Activated naive CD8-positive, alpha-beta T cell treated with anti-CD3 and anti-CD28 coated beads, Interleukin-2, amount 50 U/mL, for 16 hours (primary cell): ENCODE measurements around the gene TMEM209.
"Not testable (repeated sequence)": the region's sequence is repeated elsewhere in the genome, so short reads cannot be mapped to it uniquely, and the experiment has no call there.

ENCODE experiments used
- DNase-seq: peaks from one replicate; pipeline ENCODE4 v3.0.0-alpha.2; 2020; ENCODE audit warnings: low read depth, low spot score

TMEM209 gene

DNA sequence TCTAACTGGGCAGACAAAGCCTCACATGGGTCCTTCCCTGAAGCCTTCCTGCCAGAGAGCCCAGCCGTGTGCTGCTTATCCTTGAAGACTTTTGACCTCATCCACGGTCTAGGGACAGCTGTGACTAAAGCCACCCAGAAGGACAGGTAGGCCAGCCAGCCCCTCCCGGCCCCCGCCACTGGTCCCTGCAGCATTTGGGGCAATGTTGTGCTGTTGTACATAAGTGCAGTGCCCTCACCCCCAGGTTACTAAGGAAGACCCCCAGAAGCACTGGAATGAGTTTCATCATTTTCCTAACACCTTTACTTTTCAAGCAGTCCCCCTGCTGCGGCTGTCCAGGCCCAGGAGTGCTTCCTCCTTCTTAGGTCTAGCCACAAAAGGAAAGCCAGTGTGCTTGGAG is 43.0 kb downstream of the TMEM209 start:
- DNase-seq: no peak

- DNase-seq: no peak
Observed at GRCh38 chr7:130160455-130160854, 44.8 kb downstream of the TMEM209 start.

DNA sequence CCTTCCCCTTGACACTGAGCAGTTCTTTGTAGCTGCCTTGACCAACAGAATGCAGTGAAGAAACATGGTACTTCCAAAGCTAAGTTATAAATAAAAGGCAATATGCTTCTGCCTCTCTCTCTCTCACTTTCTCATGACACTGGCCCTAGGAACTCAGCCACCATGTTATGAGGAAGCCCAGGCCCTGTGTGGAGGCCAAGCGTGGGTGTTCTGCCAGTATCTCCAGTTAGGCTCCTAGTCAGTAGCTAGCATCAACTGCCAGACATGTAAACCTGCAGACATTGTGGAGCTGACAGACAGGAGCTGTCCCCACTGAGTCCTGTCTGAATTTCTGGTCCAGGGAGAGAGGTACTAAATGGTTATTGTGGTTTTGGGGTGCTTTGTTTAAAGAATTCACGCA is 45.2 kb downstream of the TMEM209 start:
- DNase-seq: no peak

GRCh38 chr7:130157700-130158099 is 47.5 kb downstream of the TMEM209 start:
- no peak for DNase-seq

DNA sequence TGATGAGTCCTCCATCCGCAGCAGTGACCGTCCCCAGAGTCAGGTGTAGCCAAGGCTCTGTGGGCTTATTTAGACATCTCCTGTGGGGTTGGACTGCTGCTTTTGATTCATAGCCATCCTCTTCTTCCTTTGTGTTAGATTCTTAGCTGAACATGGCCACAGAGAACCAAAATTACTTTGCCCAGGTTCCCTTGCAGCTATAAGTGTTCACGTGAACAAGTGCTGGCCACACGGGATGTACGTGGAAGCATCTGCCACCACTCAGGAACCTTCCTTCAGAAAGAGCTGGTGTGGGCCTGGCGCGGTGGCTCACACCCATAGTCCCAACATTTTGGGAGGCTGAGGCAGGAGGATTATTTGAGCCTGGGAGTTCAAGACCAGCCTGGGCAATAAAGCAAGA is 49.1 kb downstream of the TMEM209 start:
- no peak for DNase-seq

DNA sequence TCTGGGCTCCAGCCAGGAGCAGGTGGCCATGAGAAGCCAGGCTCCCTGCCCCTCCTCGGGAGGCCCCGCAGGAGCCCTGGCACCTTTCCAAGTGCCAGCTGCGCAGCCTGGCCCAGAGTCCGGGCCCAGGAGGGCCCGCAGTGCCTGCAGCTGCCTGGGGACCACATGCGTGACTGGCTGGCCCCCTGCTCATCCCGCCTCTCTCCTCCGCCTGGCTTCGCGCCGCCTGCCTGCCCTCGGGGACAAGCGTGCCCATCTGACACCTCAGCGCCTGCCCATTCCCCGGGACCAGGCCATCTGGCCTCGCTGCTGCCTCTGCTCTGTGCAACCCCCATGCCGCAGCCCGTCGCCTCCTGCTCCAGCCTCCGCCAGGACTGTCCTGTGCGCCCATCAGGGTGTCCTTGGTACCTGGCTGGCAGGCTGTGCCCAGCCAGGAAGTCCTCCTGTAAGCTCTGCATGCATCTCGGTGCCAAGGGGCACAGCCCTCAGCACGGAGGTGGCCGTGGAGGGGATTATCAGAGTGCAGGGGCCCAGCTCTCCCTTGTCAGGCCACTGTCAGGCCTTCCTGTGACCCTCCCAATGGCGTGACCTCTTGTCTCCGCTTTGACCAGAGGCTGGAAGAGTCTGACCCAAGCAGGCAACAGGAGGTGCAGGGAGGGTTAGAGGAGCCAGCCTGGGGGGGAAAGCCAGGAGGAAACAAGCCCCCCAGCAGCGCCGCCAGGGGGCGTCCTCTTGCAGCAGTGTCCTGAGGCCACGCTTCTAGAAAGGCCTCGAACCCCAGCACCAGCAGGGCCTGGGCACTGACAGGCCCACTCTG is 50.5 kb downstream of the TMEM209 start:
- no peak for DNase-seq

GRCh38 chr7:130154131-130154500 is 51.1 kb downstream of the TMEM209 start:
- no peak for DNase-seq

DNA sequence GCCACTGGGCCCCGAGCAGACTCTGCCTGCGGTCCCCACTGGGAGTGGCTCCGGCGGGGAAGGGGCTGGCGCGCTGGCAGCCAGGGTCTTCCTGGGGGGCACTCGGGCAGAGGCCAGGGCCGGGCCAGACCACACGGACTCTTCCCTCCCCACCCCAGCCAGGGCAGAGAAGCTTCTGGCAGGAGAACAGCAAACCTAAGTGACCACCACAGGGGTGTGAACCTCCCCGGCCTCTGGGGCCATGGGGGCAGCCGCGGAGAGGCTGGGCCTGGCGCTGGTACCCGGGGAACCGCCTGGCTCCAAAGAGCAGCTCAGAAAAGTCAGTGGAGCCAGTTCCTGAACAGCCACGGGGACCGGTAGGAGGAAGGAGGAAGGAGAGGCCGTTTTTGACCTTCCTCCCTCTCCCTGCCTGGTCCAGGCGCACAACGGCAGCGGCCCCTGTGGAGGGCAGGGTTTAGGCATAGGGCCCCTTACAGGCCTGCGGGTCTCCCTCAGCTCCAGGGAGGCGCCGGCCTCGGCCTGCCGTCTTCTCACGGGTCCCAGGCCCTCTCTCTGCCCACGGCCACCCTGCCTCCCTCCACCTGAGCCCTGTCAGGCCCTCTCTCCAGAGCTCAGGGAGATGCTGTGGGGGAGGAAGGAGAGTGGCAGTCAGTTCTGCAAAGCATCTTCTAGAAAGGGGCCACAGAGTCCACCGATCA is 51.8 kb downstream of the TMEM209 start:
- DNase-seq: no peak

- DNase-seq: no peak
Observed at GRCh38 chr7:130152493-130153210, 52.6 kb downstream of the TMEM209 start.

GRCh38 chr7:130151591-130152492 is 53.4 kb downstream of the TMEM209 start:
- DNase-seq: no peak

- DNase-seq: no peak
Observed at GRCh38 chr7:130150587-130150986, 54.6 kb downstream of the TMEM209 start.

DNA sequence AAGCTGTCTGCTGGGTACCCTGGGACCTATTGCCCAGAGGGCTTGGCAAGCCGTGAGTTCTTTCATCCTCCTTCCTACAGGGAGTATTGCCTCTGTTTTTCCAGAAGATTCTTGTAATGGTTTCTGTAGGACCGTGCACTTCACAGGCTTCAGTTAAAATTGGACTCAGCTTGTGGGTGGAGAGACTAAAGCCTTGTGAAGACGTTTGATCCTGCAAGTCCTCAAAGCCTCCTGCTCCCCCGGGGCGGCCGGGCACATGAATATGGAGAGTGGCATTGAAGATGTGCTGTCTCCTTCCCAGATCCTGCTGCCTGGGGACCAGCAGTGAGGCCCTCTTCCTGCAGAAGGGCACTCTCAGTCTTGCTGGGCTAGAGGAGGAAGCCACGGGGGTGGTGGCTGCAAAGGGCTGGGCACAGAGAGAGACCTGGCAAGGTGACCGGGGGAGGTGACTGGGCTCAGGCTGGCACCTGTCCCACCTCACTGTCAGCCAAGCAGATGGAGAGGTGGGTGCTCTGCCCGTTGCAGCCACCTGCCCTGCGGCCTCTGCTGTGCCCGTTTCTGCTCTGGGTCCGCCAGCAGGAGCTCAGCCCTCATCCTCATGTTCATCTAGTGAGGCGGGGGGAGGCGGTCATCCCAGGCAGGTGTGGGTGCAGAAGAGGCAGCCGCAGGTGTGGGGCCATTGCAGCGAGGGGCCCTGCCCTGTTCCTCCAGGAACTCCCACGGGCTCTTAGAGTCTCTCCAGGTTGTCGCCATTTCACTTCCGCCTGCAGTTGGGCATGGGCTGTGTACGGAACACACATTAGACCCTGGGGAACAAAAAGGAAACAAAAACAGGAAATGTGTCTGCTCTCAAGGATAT is 55.7 kb downstream of the TMEM209 start:
- DNase-seq: no peak

DNA sequence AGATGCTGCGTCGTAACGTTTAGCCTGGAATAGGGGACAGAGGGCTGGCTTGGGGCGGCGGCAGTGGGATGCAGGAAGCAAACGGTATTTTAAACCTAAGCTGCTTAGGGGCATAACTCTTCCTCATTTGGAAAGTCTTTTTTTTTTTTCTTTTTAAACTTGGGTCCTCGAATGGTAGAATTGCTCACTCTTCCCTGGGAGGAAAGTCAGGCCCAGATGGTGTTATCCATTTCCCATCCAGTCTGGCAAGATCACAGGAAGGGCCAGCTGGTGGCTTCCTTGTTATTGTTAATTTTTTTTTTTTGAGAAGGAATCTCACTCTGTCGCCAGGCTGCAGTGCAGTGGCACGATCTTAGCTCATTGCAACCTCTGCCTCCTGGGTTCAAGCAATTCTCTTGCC is 56.6 kb downstream of the TMEM209 start:
- no peak for DNase-seq

- DNase-seq: no peak
Observed at GRCh38 chr7:130147710-130148325, 57.4 kb downstream of the TMEM209 start.

DNA sequence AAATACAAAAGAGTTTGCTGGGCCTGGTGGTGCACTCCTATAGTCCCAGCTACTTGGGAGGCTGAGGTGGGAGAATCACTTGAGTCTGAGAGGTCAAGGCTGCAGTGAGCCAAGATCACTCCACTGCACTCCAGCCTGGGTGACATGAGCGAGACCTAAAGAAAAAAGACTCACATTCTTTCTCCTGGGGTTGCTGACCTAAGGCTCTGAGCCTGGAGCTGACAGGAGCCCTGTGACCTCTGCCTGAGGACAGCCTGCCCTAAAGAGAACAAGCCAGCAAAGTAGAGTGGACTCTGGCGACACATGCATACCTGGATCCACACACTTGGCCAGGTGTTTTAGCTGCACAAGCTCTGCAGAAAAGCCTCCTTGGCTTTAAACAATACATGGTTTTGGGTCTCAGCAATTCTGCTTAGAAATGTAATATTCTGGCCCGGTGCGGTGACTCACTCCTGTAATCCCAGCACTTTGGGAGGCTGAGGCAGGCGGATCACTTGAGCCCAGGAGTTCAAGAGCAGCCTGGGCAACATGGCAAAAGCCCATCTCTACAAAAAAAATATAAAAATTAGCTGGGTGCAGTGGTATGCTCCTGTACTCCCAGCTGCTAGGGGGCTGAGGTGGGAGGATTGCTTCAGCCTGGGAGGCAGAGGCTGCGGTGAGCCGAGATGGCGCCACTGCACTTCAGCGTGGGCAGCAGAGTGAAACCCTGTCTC is 58.4 kb downstream of the TMEM209 start:
- DNase-seq: no peak

DNA sequence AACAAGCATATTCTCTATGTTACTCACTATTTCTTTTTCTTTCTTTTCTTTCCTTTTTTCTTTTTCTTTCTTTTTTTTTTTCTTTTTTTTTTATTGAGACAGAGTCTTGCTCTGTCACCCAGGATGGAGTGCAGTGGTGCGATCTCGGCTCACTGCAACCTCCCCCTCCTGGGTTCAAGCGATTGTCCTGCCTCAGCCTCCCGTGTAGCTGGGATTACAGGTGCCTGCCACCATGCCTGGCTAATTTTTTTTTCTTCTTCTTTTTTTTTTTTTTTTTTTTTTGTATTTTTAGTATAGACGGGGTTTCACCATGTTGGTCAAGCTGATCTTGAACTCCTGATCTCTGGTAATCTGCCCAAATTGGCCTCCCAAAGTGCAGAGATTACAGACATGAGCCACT is 59.1 kb downstream of the TMEM209 start:
- not testable (repeated sequence) for DNase-seq

DNA sequence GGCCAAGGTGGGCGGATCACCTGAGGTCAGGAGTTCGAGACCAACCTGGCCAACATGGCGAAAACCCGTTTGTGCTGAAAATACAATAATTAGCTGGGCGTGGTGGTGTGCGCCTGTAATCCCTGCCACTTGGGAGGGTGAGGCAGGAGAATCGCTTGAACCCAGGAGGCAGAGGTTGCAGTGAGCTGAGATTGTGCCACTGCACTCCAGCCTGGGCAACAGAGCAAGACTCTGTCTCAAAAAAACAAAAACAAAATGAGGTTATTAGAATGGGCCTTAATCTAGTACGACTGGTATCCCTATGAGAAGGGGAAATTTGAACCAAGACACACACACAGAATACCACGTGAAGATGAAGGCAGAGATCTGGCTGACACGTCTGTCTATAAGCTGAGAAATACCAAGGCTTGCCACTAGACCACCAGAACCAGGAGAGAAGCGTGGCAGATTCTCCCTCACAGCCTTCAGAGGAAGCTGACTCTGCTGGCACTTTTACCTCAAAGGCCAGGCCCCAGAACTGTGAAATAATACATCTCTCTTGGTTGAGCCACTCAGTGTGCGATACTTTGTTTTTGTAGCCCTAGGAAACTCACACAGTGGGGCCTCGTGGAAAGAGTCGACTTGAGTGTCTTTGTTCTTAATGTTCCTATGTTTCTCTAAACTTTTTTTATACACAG is 59.6 kb downstream of the TMEM209 start:
- no peak for DNase-seq

- DNase-seq: no peak
Observed at GRCh38 chr7:130144312-130145171, 60.7 kb downstream of the TMEM209 start.
